PC-3 (cell line): ENCODE measurements around the gene TCF3.

Source experiments
- EZH2 ChIP-seq: fragments of 300-600 bp; sonication (generic); IDR thresholded peaks from one replicate; pipeline ENCODE4 v1.6.1; 2017; ENCODE audit warnings: antibody characterized with exemption, mild to moderate bottlenecking, low read length; ENCODE audit not compliant: unreplicated experiment
- EZH2phosphoT487 ChIP-seq: fragments of 300-600 bp; sonication (generic); IDR thresholded peaks from 2 replicates; pipeline ENCODE4 v1.6.1; 2018; ENCODE audit warnings: mild to moderate bottlenecking, antibody characterized with exemption, low read length, borderline replicate concordance
- TF ChIP-seq, protein P1 (sequence below): fragments of 300-600 bp; sonication (generic); conservative IDR thresholded peaks from 2 replicates; pipeline ENCODE4 v1.5.1; 2017; ENCODE audit warnings: antibody characterized with exemption, low read depth, mild to moderate bottlenecking, low read length

DNA sequence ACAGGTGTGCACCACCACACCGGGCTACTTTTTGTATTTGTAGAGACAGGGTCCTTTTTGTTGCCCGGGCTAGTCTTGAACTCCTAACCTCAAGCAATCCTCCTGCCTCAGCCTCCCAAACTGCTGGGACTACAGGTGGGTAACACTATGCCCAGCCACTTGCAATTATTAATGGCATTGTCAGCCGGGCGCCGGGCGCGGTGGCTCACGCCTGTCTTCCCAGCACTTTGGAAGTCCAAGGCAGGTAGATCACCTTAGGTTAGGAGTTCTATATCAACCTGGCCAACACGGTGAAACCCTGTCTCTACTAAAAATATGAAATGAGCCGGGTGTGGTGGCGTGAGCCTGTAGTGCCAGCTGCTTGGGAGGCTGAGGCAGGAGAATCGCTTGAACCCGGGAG lies 81.6 kb downstream of the TCF3 start:
- TF ChIP-seq, protein P1, sequence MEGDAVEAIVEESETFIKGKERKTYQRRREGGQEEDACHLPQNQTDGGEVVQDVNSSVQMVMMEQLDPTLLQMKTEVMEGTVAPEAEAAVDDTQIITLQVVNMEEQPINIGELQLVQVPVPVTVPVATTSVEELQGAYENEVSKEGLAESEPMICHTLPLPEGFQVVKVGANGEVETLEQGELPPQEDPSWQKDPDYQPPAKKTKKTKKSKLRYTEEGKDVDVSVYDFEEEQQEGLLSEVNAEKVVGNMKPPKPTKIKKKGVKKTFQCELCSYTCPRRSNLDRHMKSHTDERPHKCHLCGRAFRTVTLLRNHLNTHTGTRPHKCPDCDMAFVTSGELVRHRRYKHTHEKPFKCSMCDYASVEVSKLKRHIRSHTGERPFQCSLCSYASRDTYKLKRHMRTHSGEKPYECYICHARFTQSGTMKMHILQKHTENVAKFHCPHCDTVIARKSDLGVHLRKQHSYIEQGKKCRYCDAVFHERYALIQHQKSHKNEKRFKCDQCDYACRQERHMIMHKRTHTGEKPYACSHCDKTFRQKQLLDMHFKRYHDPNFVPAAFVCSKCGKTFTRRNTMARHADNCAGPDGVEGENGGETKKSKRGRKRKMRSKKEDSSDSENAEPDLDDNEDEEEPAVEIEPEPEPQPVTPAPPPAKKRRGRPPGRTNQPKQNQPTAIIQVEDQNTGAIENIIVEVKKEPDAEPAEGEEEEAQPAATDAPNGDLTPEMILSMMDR: no peak
- TF ChIP-seq EZH2 (no peak), EZH2phosphoT487 (no peak)
